Fibroblast of villous mesenchyme (primary cell): ENCODE results near the gene MYO10. TPM values are rescaled to one million over a fixed set of nuclear protein-coding genes. Genes with fewer than 3 reads are reported as not detected.

Experiments used
- DNase-seq: peaks from one replicate; pipeline ENCODE4 v3.0.0-alpha.2; 2010; ENCODE audit warnings: low read depth
- H3K4me3 ChIP-seq: 2 replicates; pipeline ENCODE4 v1.5.1; 2011; ENCODE audit warnings: low read depth, mild to moderate bottlenecking, low read length
- total RNA-seq: library from RNA; depleted of rRNA; stranded (reverse); fragments of >200 nt; gene quantifications from 2 replicates; pipeline ENCODE4 v1.2.3, GENCODE V29; 2012
- TF ChIP-seq, protein P1 (sequence below): IDR thresholded peaks from 2 replicates; pipeline ENCODE4 v1.5.1; 2012; ENCODE audit warnings: low read depth, mild to moderate bottlenecking, low read length; ENCODE audit not compliant: insufficient read depth

MYO10 gene
- total RNA-seq, 1 donor = 36.7 TPM

DNA sequence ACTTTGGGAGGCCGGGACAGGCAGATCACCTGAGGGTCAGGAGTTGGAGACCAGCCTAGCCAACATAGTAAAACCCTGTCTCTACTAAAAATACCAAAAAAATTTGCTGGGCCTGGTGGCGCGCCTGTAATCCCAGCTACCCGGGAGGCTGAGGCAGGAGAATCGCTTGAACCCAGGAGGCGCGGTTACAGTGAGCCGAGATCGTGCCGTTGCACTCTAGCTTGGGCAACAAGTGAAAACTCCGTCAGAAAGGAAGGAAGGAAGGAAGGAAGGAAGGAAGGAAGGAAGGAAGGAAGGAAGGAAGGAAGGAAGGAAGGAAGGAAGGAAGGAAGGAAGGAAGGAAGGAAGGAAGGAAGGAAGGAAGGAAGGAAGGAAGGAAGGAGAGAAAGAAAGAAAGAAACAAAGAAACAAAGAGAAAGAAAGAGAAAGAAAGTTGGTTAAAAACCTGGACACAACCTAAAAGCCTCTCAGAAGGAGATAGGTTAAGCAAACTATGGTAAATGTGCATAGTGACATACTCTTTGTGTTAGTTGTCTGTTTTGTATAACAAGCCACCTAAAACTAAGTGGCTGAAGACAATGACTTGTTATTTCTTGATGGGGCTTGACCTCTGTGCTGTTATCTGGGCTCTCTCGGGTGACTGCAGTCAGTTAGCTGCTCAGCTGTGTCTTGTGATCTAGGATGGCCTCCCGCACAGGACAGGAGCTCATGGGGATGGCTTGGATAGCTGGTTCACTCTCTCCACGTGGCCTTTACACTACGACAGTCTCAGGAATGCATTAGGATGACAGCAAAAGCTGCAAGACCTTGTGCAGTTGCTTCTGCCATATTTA lies 8.0 kb upstream of the MYO10 start:
- DNase-seq = no peak
- TF ChIP-seq, protein P1, sequence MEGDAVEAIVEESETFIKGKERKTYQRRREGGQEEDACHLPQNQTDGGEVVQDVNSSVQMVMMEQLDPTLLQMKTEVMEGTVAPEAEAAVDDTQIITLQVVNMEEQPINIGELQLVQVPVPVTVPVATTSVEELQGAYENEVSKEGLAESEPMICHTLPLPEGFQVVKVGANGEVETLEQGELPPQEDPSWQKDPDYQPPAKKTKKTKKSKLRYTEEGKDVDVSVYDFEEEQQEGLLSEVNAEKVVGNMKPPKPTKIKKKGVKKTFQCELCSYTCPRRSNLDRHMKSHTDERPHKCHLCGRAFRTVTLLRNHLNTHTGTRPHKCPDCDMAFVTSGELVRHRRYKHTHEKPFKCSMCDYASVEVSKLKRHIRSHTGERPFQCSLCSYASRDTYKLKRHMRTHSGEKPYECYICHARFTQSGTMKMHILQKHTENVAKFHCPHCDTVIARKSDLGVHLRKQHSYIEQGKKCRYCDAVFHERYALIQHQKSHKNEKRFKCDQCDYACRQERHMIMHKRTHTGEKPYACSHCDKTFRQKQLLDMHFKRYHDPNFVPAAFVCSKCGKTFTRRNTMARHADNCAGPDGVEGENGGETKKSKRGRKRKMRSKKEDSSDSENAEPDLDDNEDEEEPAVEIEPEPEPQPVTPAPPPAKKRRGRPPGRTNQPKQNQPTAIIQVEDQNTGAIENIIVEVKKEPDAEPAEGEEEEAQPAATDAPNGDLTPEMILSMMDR = no peak
- H3K4me3 ChIP-seq = no peak overlapping the region

DNA sequence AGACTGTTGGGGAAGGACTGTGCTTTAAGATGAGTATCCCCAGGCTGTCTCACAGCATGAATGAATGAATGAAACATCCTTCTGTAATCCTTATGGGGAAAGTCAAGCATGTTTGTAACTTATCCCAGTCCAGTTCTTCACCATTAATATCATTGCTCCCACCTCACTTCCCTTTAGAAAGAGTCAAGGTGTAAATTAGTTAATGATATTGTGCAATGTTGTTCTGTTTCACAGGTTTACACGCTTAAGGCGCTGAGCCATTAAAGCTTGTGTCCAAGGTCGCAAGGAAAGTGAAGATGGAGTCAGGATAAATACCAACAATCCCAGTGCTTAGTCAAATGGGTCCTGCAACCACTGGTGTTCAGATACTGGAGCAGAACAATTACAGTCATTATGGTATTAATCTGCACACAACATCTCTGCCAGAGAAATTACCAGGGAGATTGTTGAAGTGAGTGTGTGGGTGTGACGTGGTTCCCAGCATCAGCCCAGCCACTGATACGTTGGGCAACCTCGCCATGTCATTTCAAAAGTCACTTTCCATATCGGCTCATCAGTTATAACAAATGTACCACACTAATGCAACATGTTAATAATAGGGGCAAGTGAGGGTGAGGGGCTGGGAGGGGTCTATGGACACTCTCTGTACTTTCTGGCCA lies 1.5 kb upstream of the MYO10 start:
- no peak for DNase-seq
- no peak overlapping the region for H3K4me3 ChIP-seq
- TF ChIP-seq, protein P1 = no peak

DNA sequence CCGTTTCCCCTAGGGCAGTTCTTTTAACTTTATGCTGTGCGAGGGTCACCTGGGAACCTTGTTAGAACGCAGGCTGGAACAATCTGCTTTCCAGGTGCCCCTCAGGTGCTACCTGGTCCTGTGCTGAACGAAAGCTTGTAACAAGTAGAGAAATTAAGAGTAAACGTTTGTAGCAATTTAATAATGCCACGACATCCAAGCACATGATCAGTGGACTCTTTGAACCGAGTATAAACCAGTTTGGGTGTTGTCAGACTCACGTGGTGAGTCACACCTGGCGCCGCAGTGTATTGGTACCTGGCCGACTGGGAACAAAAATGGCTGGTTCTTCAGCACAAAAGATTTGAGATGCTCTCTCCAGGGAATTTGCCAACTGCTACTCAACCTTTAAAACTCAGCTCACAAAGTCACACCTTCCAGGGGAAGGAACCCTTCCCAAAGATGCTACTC lies 926 bp upstream of the MYO10 start:
- peak overlapping the region; percentile 77 for H3K4me3 ChIP-seq
- TF ChIP-seq, protein P1 = no peak
- no peak for DNase-seq

DNA sequence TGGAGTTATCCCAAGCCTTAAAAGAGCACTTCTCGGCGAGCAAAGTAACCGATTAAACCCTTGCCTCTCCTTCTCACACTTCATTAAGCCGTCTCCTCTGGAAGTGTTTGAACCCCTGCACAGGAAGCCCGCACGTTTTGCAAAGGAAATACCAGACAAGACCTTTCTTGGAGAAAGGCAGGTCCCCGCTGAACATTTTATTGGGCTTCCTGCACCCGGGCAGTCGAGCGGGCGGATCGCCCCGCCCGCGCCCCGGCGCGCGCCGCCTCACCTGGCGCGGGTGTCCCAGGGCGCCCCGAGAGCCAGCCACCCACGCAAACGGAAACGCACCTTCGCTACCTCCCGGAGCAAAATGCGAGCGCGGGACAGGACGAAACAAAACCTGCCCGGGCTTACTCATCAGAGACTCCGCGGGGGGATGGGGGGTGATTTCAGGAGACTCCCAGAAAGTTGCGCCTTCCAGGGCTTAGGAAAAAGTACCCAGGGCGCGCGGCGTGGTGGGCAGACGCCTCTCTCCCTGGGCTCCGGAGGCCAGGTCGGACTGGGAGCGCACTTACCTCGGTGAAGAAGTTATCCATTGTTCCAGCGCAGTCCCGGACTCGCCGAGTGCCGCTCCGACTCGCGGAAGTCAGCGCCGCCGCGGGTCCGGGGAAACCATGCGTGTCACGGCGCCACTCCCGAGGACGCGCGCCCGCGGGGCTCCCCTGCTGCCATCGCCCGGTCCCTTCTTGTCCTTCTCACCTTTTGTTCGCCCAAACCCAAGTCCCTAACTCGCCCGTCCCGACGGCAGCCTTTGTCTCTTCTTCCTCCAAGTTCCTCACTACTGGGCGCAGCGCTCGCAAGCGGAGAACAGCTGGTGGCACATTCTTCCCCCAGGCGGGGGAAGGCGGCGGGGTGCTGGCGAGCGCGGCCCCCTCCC lies 598 bp downstream of the MYO10 start:
- TF ChIP-seq, protein P1 = no peak
- H3K4me3 ChIP-seq = peak overlapping the region; percentile 96
- DNase-seq = no peak

DNA sequence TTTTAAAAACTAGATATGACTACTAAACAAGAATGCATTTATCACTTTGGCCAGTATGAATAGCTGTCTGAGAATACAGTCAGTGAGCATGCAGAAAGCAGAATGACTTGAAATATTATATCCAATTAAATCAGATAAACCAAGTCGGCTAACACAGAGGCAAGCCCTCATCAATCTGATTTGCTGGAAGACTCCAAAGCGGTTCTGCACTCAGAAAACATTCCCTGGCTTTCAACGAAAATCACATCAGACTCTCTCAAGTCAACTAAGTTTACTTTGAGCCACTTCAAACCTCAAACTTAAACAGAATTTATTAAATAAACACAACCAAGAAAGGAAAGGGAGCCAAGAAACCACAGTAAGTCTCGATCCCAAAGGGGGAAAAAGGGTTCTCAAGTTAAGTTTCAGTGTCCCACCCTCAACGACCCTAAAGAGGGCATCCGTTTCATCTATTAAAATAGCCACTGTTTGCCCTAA lies 1.4 kb downstream of the MYO10 start:
- peak overlapping the region; percentile 96 for H3K4me3 ChIP-seq
- TF ChIP-seq, protein P1 = no peak
- DNase-seq = peak; percentile 43

DNA sequence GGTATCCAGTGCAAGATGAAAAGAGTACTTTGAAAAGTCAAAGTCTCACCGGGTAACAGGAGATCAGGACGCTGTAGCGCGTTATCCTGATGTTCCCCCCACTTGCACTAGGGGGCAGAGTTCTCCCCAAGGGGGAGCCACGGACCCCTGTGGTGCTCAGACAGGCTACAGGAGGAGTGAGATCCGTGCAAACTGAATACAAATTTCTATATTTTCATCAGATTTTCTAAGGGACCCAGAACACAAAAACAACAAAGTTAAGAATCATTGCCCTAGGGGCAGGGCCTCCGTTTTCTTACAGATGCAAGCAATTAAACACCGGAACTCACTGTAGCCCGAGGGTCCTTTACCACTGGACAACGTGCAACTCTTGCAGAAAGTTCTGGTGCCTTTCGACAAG lies 2.0 kb downstream of the MYO10 start:
- peak; percentile 85 for DNase-seq

More for the DNA sequence above, 2.0 kb downstream of the MYO10 start:
- TF ChIP-seq, protein P1 = peak; percentile 96
- peak overlapping the region; percentile 96 for H3K4me3 ChIP-seq
